ENCODE results near the gene RPRML.
"Not testable (repeated sequence)": the region's sequence is repeated elsewhere in the genome, so short reads cannot be mapped to it uniquely, and the experiment has no call there.

Gene RPRML

DNA sequence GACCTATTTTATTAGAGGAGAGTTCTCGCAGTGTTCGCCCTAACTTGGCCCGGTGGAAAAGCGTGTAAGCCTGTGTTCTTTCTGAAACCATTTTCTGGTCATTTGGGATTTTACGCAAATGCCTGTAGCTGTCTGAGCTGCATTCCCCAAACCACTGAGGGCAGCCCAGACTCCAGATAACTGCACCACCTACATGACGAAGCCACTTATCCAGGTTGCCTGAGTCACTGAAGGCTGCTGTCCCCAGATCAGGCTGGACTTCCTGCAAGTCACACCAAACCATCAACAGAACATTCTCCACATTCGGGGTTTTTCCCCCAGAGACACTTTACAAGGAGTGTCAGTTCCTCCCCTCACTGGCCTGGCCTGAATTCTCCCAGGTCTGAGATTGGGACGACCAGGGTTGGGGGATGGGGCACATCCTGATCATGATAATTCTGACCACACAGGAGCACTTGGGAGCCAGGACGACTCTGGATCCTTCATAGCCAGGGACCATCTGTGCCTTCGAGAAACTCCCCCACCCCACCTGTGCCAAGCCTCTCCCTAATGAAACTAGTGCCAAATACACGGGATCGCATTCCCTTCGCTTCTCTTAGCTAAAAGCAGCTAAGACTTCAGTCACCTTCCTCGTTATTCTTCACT lies 2.3 kb downstream of the RPRML start:
- peak; percentile 81 for DNase-seq (ENCODE audit: low read depth, low spot score)

DNA sequence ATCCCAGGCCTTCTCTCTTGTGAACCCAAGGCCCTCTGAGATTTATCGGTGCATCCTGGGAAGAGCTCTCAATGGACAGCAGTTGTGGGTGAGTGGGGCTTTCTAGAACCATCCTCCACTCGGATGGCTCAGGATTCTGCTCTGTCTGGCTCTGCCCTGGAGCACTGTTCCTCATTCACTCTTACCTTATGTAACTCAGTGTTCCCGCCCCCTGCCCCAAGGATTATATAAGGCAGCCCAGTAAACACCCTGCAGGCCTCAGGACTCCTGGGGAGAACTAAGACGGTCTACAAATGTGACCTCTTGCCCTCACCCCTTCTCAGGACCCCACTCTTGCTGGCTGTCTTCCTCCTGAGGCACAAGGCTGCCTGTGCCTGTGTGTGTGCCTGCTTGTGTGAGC lies 3.8 kb downstream of the RPRML start:
- DNase-seq (ENCODE audit: low read depth, low spot score): peak; percentile 29

DNA sequence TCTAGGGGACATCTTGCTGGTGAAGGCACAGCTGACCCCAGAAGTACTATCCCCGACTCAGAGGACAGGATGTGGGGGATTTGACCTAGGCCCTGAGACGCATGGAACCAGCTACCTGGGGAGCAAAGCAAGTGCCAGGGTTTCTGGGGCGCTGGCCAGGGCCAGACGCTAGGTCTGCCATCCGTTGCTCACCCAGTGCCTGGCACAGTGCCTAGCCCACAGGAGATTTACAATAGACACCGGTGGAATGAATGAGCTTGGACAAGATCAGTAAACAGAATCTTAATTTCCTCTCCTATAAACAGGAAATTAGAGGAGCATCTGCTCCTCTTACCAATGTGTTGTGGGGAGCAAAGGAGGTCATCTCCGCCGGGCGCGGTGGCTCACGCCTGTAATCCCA lies 5.0 kb downstream of the RPRML start:
- no peak for DNase-seq (ENCODE audit: low read depth, low spot score)

DNA sequence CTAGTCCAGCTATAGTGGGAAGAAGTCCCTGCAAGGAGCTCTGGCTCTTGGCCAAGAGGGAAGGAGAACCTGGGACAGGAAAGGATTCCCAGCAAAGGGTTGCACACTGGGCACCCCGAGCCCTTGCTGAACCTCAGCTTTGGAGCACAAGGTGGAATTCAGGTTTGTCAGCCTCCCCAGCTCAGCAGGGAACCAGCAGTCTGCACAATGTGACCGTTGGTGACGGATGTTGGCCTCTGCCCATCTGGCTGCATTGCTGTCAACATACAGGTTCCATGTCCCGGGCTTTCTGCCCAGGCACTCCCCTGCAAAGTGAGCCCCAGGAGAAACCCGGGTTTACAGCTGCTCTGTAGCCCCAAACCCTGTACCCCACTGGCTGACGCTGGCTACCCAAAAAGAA lies 6.7 kb downstream of the RPRML start:
- DNase-seq (ENCODE audit: low read depth, low spot score): no peak

DNA sequence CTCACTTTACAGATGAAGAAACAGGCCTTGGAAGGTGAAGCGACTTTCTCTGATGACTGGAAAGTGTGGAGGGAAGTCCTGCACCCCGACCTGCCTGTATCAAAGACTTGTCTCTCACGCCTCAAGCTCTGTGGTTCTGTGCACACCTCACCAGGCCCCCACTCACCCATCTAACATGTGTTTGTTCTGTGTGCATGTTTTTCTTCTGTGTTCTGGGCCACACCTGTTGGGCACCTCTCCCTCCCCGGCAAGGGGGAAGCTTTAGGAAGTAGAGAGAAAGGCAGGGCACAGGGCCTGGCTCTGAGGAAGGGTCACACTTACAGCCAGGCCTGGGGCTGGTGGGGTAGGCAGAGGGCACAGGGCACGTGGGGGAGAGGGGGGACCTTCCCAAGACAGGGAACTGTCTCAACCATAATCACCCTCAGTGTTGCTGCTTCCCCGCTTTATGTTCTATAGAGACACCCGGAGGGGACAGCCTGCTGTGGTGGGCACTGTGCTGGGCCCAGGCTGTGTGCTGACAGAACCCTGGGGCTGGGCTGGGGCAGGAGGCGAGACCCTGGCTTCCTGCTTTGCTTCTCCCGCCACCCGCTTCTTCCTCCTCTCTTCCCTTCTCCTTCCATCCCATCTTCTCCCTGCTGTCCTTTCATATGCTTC lies 7.3 kb downstream of the RPRML start:
- no peak for DNase-seq (ENCODE audit: low read depth, low spot score)

DNA sequence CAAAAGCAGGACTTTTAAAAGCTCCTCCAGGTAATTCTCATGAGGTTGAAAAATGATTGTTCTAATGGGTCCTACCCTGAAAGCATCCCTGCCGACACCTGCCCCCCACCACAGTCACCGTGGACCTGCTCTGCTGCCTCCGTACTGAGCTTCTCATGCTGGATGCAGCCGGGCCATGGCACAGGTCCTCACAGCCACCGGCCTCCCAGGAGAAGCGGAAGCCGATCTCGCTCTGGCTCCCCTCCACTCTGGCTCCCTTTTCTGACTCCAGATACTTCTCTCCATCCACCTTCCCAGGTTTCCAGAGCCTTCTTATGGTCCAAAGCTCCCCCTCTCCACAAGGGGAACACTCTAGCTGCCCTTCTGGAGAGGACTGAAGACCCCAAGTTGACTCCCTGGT lies 10.2 kb downstream of the RPRML start:
- DNase-seq (ENCODE audit: low read depth, low spot score): no peak

DNA sequence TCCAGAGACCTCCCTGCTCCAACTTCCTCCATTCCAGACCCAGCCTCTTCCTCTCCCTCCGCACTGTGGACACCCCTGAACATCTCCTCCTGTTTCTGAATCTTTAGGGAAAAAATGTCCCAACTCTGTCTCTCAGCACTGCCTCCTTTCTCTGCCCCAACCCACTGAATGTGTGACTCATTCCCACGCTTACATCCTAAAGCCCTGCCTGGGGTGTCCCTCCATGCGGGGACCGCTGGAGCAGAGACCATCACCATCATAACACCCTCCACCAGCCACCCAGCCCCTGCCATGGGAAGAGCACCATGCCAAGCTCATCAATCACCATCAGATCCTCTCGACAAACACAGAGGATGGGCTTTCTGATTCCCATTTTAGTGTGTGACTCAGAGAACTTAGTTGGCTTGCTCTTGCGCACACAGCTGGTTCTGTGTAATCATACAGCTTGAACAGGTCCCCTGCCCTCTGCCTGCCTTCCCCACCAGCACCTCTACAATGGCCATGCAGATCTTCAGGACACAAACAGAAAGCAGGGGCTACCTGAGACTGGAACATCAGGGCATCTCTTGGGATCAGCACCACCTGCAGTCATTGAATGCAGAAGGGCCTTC lies 10.7 kb downstream of the RPRML start:
- DNase-seq (ENCODE audit: low read depth, low spot score): no peak

DNA sequence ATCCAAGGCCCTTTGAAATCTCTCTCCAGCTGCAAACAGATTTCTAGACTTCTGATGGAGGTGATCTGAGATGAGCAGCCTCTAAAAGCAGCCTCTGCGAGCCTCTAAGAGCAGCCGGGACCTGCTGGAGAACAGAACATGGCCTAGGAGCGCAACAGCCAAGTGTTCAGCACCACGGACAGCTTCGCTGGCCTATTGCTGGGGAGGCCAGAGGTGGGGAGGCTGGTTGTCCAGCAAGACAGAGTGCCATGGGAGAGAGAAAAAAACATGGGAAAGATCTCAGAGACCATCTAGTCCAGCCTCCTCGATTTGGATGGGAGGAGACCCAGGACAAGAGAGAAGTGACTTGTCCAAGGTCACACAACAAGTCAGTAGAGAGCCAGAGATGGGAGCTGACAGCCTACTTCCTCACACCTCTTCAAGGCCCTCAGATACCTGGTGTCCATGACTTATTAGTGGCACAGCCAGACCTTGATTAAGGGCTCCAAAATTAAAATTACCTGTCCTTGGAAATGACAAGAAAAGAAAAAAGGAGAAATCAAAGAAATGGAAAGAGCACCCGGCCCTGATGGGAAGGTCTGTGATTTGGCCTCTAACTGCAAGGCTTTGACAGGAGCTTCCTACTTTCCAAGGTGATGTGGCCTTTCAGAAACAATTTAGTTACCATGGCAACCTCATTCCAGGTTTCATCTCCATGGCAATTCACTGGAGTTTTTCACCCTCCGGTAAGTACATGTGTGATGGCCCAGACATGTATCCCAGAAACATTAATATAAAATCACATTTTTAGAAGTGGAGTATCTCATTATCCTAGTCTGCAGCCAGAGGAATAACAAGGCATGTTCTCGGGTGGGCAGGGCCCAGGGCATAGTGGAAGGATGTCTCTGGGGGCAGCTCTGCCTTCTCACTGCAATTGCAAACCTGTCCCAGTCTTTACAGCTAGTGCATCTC lies 14.5 kb downstream of the RPRML start:
- peak; percentile 72 for DNase-seq (ENCODE audit: low read depth, low spot score)

DNA sequence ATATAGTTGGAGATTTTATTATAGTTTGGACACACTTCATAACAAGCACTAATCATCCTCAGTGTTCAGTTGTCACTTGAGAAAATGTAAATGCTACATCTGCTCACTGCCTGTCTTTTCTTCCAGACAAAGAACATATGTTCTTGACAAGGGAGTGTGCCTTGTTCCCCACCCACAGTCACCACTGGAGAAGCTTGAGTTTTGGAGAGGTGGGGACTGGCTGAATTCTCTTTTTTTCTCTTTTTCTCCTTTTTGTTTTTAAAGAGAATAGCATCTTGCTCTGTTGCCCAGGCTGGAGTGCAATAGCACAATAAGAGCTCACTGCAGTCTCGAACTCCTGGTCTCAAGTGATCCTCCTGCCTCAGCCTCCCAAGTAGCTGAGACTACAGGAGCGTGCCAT lies 15.5 kb downstream of the RPRML start:
- no peak for DNase-seq (ENCODE audit: low read depth, low spot score)

DNA sequence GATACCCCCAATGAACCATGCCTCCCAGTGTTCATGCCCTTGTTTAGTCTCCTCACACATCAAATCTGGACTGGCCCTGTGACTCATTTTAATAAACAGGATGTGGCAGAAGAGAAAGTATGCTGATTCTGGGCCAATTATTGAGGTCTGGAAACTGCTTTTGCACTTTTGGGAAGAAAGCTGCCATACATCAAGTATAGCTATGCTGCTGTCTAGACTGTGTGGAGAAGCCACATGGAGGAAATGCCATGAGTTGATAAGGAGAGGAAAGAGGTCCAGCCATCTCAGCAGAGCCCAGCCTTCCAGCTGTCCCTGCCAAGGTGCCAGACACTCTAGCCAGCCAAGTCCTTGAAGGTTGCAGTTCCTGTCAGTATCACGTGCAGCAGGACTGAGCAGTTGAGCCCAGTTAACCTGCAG lies 16.7 kb downstream of the RPRML start:
- no peak for DNase-seq (ENCODE audit: low read depth, low spot score)

DNA sequence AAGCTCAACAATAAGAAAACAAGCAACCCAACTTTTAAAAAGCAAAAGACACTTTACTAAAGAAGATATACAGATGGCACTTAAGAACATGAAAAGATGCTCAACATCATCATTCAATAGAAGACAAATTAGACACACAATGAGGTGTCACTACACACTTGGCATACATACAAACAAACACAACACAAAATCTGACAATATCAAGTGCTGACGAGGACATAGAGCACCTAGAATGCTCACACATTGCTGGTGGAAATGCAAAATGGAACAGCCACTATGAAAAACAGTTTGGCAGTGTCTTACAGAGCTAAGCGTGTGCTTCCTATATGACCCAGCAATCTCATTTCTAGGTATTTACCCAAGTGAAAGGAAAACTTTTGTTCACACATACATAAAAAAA lies 18.9 kb downstream of the RPRML start:
- DNase-seq (ENCODE audit: low read depth, low spot score): no peak

DNA sequence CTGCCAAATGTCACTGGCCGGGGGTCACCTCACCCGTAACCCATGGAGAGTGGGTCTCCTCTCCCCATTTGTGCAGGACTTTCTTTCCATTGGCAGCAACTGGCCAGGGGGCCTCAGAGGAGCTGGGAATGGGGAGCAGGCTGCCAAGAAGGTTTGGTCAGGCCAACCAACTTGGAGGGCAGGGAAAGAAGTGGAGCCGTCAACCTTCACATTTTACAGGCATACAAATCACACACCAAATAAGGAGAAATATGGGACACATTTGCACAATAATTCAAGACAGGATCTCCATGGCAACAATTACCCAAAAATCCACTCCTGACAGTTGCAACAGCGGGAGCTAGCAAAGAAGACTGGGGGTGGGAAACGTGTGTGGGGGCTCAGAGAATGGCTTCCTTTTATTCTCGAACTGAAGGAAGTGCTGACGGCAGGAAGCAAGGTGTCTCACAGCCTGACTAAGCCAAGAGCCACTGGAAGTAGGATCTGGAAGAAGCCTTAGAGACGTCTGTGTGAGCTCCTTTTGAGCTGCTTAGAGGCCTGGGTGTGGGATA lies 20.9 kb downstream of the RPRML start:
- no peak for DNase-seq (ENCODE audit: low read depth, low spot score)

DNA sequence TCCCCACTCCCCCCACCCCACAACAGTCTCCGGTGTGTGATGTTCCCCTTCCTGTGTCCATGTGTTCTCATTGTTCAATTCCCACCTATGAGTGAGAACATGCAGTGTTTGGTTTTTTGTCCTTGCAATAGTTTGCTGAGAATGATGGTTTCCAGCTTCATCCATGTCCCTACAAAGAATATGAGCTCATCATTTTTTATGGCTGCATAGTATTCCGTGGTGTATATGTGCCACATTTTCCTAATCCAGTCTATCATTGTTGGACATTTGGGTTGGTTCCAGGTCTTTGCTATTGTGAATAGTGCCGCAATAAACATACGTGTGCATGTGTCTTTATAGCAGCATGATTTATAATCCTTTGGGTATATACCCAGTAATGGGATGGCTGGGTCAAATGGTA lies 25.9 kb downstream of the RPRML start:
- not testable (repeated sequence) for DNase-seq (ENCODE audit: low read depth, low spot score)

DNA sequence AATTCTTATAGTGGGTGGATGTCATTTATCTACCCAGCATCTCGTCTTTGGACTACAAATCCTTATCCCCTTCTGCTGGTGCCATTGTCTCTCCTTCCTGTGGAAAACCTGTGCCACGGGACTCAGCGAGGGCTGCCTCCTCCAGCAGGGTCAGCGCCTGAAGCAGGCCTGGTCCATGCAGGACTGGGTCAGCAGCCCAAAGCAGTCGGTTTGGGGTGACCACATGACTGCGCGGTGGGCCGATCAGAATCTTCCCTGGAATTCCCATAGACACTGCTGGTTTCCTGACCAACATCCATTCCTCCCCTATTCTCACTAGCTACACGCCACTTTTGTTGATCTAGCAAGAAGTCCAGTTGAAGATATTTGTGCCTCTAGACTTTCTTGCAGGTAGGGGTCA lies 26.9 kb downstream of the RPRML start:
- DNase-seq (ENCODE audit: low read depth, low spot score): no peak

DNA sequence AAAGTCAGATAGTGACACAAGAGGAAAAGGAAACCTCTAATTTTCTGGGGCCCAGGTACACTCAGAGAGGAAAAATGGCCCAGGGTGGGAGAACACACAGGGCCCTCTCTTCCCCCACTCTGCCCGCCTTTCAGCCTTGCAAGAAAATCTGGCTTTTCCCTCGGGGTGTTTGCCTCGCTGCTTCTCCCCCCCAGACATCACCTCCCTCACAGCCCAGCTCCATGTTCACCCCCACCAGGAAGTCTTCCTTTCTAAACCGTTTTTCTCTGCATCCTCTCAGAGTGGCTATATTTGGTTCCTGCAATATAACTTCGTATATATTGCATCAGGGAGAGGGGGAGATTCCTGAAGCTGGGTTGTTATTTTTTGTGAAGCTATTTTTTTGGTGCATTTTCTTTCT lies 27.3 kb downstream of the RPRML start:
- no peak for DNase-seq (ENCODE audit: low read depth, low spot score)

DNA sequence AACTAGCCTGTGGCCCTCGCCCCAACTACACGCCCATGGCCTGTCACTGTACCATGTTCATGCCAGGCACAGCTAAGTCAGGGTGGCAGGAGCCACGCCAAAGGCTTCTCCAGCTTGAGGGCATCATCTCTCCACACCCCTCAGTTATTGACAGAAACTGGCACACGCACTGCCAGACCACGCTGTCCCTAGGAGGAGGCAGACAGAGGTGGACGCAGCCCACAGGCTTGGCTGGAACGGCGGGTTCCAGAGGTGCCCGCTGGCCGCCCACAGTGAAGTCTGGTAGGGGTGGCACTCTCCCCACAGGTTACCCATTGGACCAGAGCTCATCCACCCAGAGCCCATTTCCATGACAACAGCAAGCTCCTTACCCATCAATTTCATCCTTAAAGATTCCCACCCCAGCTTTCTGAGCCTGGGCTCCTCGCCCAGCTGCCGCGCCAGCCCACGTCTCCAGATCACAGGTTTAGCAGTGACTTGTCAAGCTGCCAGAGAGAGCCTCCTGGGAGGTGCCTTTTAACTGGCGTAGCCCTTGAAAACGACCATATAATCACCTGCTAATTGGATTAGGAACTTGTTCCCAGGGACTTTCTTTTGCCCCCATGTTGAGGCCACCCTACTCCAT lies 27.9 kb downstream of the RPRML start:
- peak; percentile 50 for DNase-seq (ENCODE audit: low read depth, low spot score)

DNA sequence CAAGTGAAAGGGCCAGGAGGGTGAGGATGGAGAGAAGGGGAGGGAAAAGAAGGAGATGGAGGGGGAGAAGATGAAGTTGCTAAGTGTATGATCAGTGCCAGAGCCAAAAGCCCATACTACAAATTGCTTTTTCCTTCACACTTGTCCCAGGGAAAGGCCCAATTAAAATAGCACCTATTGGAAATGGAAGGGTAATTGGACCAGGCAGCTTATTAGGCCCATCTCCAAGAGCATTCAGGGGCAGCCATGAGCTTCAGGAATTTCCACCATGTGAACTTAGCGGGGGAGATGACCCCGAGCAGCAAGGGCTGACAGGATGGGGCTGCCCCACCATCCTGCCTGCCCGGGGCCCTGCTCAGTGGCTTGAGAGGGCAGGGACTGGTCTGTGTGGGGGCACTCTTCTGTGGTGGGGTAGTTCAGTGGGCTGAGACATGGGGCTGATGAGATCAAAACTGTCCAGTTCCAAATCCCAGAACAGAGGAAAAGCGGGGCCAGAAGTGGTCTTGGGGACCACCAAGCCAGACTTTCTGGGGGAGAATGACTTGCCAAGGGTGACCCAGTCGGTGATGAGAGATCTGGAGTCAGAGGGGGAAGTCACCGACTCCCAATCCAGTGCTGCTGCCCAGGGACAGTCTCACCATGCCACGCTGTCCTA lies 28.6 kb downstream of the RPRML start:
- no peak for DNase-seq (ENCODE audit: low read depth, low spot score)

DNA sequence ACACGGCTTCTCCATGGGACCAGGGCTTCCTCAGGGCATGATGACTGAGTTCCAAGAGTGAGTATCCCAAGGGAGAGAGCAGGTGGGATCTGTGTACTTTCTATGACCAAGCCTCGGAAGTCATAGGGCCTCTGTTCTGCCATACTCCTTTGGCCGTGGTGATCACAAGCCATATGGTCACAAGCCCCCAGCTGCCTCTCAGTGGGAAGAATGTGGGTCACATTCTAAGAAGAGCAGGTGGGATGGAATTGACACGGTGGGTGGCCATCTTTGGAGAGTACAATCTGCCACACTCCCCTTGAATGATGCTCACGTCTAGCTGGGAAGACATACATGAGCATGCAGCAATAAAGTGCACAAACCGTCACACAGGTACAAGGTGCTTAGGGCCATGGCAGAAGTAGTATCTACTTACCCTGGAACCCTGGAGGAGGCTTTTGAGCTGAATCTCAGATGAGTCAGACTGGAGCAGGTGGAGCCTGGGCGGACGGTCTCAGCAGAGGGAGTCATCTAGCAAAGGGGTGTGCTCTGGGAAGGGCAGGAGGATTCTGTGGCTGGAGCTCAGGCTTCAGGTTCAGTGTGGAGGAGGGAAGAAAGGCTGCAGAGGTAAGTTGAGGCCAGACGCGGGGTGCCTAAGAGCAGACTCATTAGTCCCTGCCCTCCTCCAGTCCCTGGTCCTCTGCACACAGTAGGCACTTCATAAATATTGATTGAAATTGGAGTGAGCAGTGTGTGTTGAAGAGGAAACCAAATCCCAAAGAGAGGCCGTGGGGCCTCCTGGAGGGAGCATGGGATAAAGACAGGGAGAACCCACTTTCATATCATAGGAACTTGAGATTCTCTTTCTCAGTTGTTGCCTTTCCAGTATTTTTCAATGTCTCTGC lies 29.5 kb downstream of the RPRML start:
- DNase-seq (ENCODE audit: low read depth, low spot score): no peak

DNA sequence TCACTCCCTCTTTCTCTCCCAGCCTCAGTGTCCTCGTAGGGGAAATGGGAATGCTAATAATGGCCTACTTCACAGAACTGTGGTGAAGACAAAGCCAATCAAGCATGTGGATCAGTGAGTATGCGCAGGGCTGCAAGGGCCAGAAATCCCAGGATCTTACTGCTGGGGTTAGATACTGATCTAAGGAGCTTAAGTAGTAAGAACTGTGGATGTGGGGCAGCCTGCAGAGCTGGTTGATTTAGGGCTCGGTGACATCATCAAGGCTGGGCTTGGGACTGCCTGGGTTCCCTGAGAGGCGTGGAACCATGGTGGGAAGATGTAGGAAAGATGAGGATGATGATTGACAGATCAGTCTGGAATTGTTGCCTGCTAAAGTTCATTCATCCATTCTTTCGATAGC lies 30.5 kb downstream of the RPRML start:
- peak; percentile 31 for DNase-seq (ENCODE audit: low read depth, low spot score)

DNA sequence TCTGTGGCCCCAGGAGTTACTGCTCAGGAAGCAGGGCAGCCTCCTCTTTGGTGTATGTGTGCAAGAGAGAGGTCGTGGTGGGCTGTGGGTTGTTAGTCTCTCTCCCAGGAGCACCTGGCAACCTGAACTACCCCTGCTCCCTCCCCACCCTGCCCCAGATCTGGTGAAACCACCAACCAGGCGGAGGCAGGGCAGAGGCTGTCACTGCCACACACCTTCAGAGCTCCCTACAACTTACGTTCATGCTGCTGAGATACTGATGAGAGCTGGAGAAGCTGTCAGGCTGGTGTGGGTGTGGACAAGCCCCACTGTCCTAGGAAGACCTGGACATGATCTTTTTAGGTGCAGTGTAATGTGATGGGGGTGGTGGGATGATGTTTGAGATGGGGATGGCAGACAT lies 31.8 kb downstream of the RPRML start:
- no peak for DNase-seq (ENCODE audit: low read depth, low spot score)

All from ELF-1 (cell line).